H1 (cell line): Measurements from ENCODE around the gene PTPA. TPM values are rescaled to one million over a fixed set of nuclear protein-coding genes. Genes with fewer than 3 reads are reported as not detected.

Experiments used
- CTCF ChIA-PET: fragments of 300-600 bp; sonication (Branson Sonifier 250); formaldehyde crosslinking; loops from one replicate; lab custom pipeline; 2021; ENCODE audit not compliant: partially characterized antibody; lab: Charles Lee
- POLR2A ChIA-PET: fragments of 300-600 bp; sonication (Branson Sonifier 250); formaldehyde crosslinking; loops from one replicate; lab custom pipeline; 2021; ENCODE audit warnings: inconsistent platforms; ENCODE audit not compliant: partially characterized antibody; lab: Charles Lee
- DNase-seq, 2 experiments: peaks; one replicate each; pipeline versions ENCODE4 v3.0.0 to v3.0.0-alpha.2; 2010 to 2022; ENCODE audit warnings: low spot score in 2 of 2, low read depth in 1 of 2, mixed read lengths in 1 of 2
- FAIRE-seq: peaks from 2 replicates; lab custom pipeline; 2011; peaks lifted over from hg19 to GRCh38; lab: Jason Lieb, UNC
- H2AFZ ChIP-seq: 2 replicates; pipeline ENCODE4 v1.8.1; 2012; ENCODE audit warnings: low read length, inconsistent platforms
- H2AK5ac ChIP-seq: 2 replicates; pipeline ENCODE4 v1.6.1; 2013; ENCODE audit warnings: low read depth, low read length
- H2BK120ac ChIP-seq: replicated peaks from 2 replicates; pipeline ENCODE3; 2013; ENCODE audit warnings: low read depth, low read length, inconsistent platforms
- H2BK12ac ChIP-seq: 2 replicates; pipeline ENCODE4 v1.6.1; 2013; ENCODE audit warnings: low read depth, low read length
- H2BK15ac ChIP-seq: 2 replicates; pipeline ENCODE4 v1.6.1; 2013; ENCODE audit warnings: low read length
- H2BK20ac ChIP-seq: 2 replicates; pipeline ENCODE4 v1.6.1; 2013; ENCODE audit warnings: low read length
- H2BK5ac ChIP-seq: 2 replicates; pipeline ENCODE4 v1.6.1; 2013; ENCODE audit warnings: low read depth, low read length
- H3K14ac ChIP-seq: 2 replicates; pipeline ENCODE4 v1.6.1; 2013; ENCODE audit warnings: inconsistent platforms; ENCODE audit not compliant: insufficient read length
- H3K18ac ChIP-seq: 2 replicates; pipeline ENCODE4 v1.6.1; 2013; ENCODE audit warnings: low read length; ENCODE audit errors: extremely low read depth
- H3K23ac ChIP-seq: 2 replicates; pipeline ENCODE4 v1.6.1; 2013; ENCODE audit warnings: inconsistent platforms; ENCODE audit not compliant: insufficient read length
- H3K23me2 ChIP-seq: 2 replicates; pipeline ENCODE4 v1.6.1; 2013; ENCODE audit warnings: low read depth, low read length
- H3K27ac ChIP-seq: 2 replicates; pipeline ENCODE4 v1.6.1; 2011; ENCODE audit warnings: low read depth, low read length, inconsistent platforms
- H3K27me3 ChIP-seq, 4 experiments: replicated peaks in 1 of 4; 1 replicate in 1 of 4; 2 replicates in 3 of 4; pipeline versions ENCODE4 v1.6.1 to v1.8.1; 2011 to 2013; ENCODE audit warnings: low read length in 3 of 4, mild to moderate bottlenecking in 3 of 4, inconsistent platforms in 2 of 4, mixed read lengths in 2 of 4, moderate library complexity in 1 of 4; ENCODE audit not compliant: control insufficient read depth in 3 of 4, insufficient read depth in 3 of 4; ENCODE audit errors: extremely low read depth in 1 of 4
- H3K36me3 ChIP-seq, 4 experiments: 2 replicates each; pipeline versions ENCODE4 v1.6.1 to v1.8.1; 2011 to 2013; ENCODE audit warnings: mild to moderate bottlenecking in 4 of 4, low read length in 3 of 4, moderate library complexity in 2 of 4, control low read depth in 1 of 4, inconsistent platforms in 1 of 4; ENCODE audit not compliant: insufficient read depth in 4 of 4, control insufficient read depth in 2 of 4
- H3K4ac ChIP-seq: replicated peaks from 2 replicates; pipeline ENCODE3; 2013; ENCODE audit warnings: low read length, low read depth, mixed read lengths, inconsistent platforms; ENCODE audit not compliant: insufficient read length
- H3K4me1 ChIP-seq, 4 experiments: replicated peaks in 1 of 4; 1 replicate in 1 of 4; 2 replicates in 3 of 4; pipeline versions ENCODE4 v1.6.1 to v1.8.1; 2011 to 2013; ENCODE audit warnings: low read length in 3 of 4, inconsistent platforms in 2 of 4, mixed read lengths in 1 of 4; ENCODE audit not compliant: insufficient read depth in 4 of 4, control insufficient read depth in 3 of 4
- H3K4me2 ChIP-seq, 2 experiments: 2 replicates each; pipeline versions ENCODE4 v1.6.1 to v1.8.1; 2011 to 2013; ENCODE audit warnings: low read depth in 2 of 2, low read length in 2 of 2, control low read depth in 1 of 2, inconsistent platforms in 1 of 2, mild to moderate bottlenecking in 1 of 2; ENCODE audit not compliant: insufficient read depth in 1 of 2
- H3K4me3 ChIP-seq, 4 experiments: fragments of 200-600, 300-600 bp in 1 of 4; sonication (generic), shearing (Covaris generic), sonication (Bioruptor Twin) in 1 of 4; 2 replicates each; pipeline versions ENCODE4 v1.5.1 to v1.8.1; 2011 to 2016; ENCODE audit warnings: low read length in 4 of 4, low read depth in 3 of 4, control low read depth in 2 of 4, inconsistent platforms in 2 of 4, mild to moderate bottlenecking in 2 of 4, mixed read lengths in 1 of 4, moderate library complexity in 1 of 4; ENCODE audit not compliant: insufficient read depth in 2 of 4; ENCODE audit errors: extremely low read depth in 1 of 4
- H3K56ac ChIP-seq: replicated peaks from 2 replicates; pipeline ENCODE3; 2013; ENCODE audit warnings: low read depth, mild to moderate bottlenecking, mixed read lengths, low read length, inconsistent platforms; ENCODE audit not compliant: insufficient read length
- H3K79me1 ChIP-seq: 2 replicates; pipeline ENCODE4 v1.6.1; 2013; ENCODE audit warnings: low read depth, low read length, control low read depth
- H3K79me2 ChIP-seq, 2 experiments: 2 replicates each; pipeline versions ENCODE4 v1.6.1 to v1.8.1; 2012 to 2013; ENCODE audit warnings: low read length in 2 of 2, mild to moderate bottlenecking in 2 of 2, inconsistent platforms in 1 of 2; ENCODE audit not compliant: insufficient read depth in 2 of 2, control insufficient read depth in 1 of 2
- H3K9ac ChIP-seq, 4 experiments: replicated peaks in 1 of 4; 1 replicate in 1 of 4; 2 replicates in 3 of 4; pipeline versions ENCODE4 v1.6.1 to v1.8.1; 2011 to 2013; ENCODE audit warnings: low read depth in 3 of 4, low read length in 3 of 4, control low read depth in 2 of 4, mild to moderate bottlenecking in 2 of 4, moderate library complexity in 2 of 4, inconsistent platforms in 1 of 4; ENCODE audit errors: extremely low read depth in 1 of 4
- H3K9me3 ChIP-seq, 2 experiments: 2 replicates each; pipeline versions ENCODE4 v1.6.1 to v1.8.1; 2012 to 2013; ENCODE audit warnings: mild to moderate bottlenecking in 2 of 2, moderate library complexity in 2 of 2, control low read depth in 1 of 2, inconsistent platforms in 1 of 2, low read depth in 1 of 2, low read length in 1 of 2, mixed read lengths in 1 of 2; ENCODE audit not compliant: insufficient read depth in 2 of 2
- H4K20me1 ChIP-seq, 2 experiments: replicated peaks in 1 of 2; 2 replicates each; pipeline versions ENCODE3 to v1.8.1; 2011 to 2013; ENCODE audit warnings: inconsistent platforms in 2 of 2, low read length in 2 of 2, mild to moderate bottlenecking in 1 of 2; ENCODE audit not compliant: insufficient read depth in 2 of 2, control insufficient read depth in 1 of 2
- H4K5ac ChIP-seq: 2 replicates; pipeline ENCODE4 v1.6.1; 2013; ENCODE audit warnings: low read length, low read depth, mixed read lengths, inconsistent platforms; ENCODE audit not compliant: insufficient read length
- H4K8ac ChIP-seq: 2 replicates; pipeline ENCODE4 v1.8.0; 2013; ENCODE audit warnings: mild to moderate bottlenecking, moderate library complexity, low read length, inconsistent platforms; ENCODE audit not compliant: insufficient read depth; ENCODE audit errors: extremely low read depth
- H4K91ac ChIP-seq: replicated peaks from 2 replicates; pipeline ENCODE3; 2013; ENCODE audit warnings: low read length, mixed read lengths, inconsistent platforms; ENCODE audit not compliant: insufficient read length
- ASH2L ChIP-seq: fragments of 200-600, 300-600 bp; sonication (generic); IDR thresholded peaks from one replicate; pipeline ENCODE4 v1.7.1; 2017; ENCODE audit warnings: low read length
- BACH1 ChIP-seq: IDR thresholded peaks from 2 replicates; pipeline ENCODE4 v1.6.1; 2012; ENCODE audit warnings: low read length, improper control_type of control experiment
- CBX5 ChIP-seq: fragments of 300-800, 300-1000 bp; sonication (generic); IDR thresholded peaks from 2 replicates; pipeline ENCODE4 v1.7.1; 2016; ENCODE audit warnings: antibody characterized with exemption, low read length, low read depth
- CBX8 ChIP-seq: fragments of 300-800, 300-1000 bp; sonication (generic); IDR thresholded peaks from 2 replicates; pipeline ENCODE4 v1.7.1; 2016; ENCODE audit warnings: low read depth, low read length, borderline replicate concordance
- CHD2 ChIP-seq: IDR thresholded peaks from 2 replicates; pipeline ENCODE4 v1.6.1; 2012; ENCODE audit warnings: low read length, improper control_type of control experiment
- CTCF ChIP-seq, 3 experiments: IDR thresholded peaks; 1 replicate in 2 of 3; 2 replicates in 1 of 3; pipeline versions ENCODE4 v1.5.1 to v1.6.1; 2011; ENCODE audit warnings: low read length in 3 of 3, mild to moderate bottlenecking in 3 of 3, inconsistent platforms in 2 of 3, low read depth in 1 of 3, moderate library complexity in 1 of 3; ENCODE audit not compliant: insufficient read depth in 1 of 3; ENCODE audit errors: control extremely low read depth in 1 of 3
- EP300 ChIP-seq, 2 experiments: IDR thresholded peaks; 1 replicate in 1 of 2; 2 replicates in 1 of 2; pipeline ENCODE4 v1.6.1; 2011 to 2012; ENCODE audit warnings: low read depth in 2 of 2, low read length in 2 of 2, mild to moderate bottlenecking in 2 of 2, borderline replicate concordance in 1 of 2, inconsistent platforms in 1 of 2, moderate library complexity in 1 of 2
- EZH2 ChIP-seq: fragments of 200-600 bp; sonication (generic); IDR thresholded peaks from 2 replicates; pipeline ENCODE4 v1.7.1; 2012; ENCODE audit warnings: low read depth, mild to moderate bottlenecking, moderate library complexity, low read length, inconsistent platforms; ENCODE audit not compliant: severe bottlenecking
- GTF2F1 ChIP-seq: IDR thresholded peaks from 2 replicates; pipeline ENCODE4 v1.6.1; 2012; ENCODE audit warnings: low read depth, low read length, improper control_type of control experiment, borderline replicate concordance
- JUN ChIP-seq: IDR thresholded peaks from 2 replicates; pipeline ENCODE4 v1.6.1; 2011; ENCODE audit warnings: low read depth, mild to moderate bottlenecking, improper control_type of control experiment, low read length
- WGBS, 2 experiments: shearing (Covaris generic) in 1 of 2; methylation state at CpG; one replicate each; pipeline versions ENCODE4 v1.1.6 to v1.1.7; 2013 to 2015; ENCODE audit warnings: low lambda C conversion rate in 2 of 2, mixed read lengths in 2 of 2, inconsistent platforms in 1 of 2, low coverage in 1 of 2, missing lambda C conversion rate in 1 of 2; ENCODE audit not compliant: insufficient replicate concordance in 2 of 2, insufficient coverage in 1 of 2, insufficient read length in 1 of 2; ENCODE audit errors: extremely low coverage in 1 of 2, missing lambda C conversion rate in 1 of 2; 5-methylcytosine and 5-hydroxymethylcytosine counted together
- polyA plus RNA-seq, 7 experiments: library from polyadenylated mRNA; depleted of rRNA in 3 of 7; stranded (reverse) in 5 of 7; unstranded in 2 of 7; fragments of >200 nt in 5 of 7; fragments of 200-250 nt in 2 of 7; gene quantifications; 1 replicate in 5 of 7; 2 replicates in 1 of 7; 4 replicates in 1 of 7; pipeline versions ENCODE4 v1.2.1 to v1.2.3, GENCODE V29; 2011 to 2013; ENCODE audit warnings: missing spikeins in 2 of 7, mixed read lengths in 2 of 7
- total RNA-seq: library from RNA; stranded (reverse); fragmentation: NEBNext Ultra II Directional; extraction: Animal tissue kit (Norgen Biotek cat#: 25700); gene quantifications from 2 replicates; pipeline ENCODE4 v1.2.1, GENCODE V29; 2021

The PTPA gene
- total and polyA plus RNA-seq, 2 of the 8 experiments (the other 6 are each of a cell fraction or from before 2014, with no cell fraction given) = 114 to 145 TPM

- CTCF ChIA-PET = interaction anchor here (0.6 to 36.8 kb wide), 17 partner anchors 6 to 560 kb away, joined by 3 to 831 read pairs (median 4); partner anchors contain the start of genes C9orf50, IER5L and NTMT1
- H3K36me3 ChIP-seq = peaks cover 2 to 21% (median 16%) of the 10 kb centered on the region in 4 experiments; a peak in 7 of 8 replicates
- no peak for TF ChIP-seq CHD2
- TF ChIP-seq ASH2L = no peak
- no peak for TF ChIP-seq GTF2F1
- no peak for TF ChIP-seq BACH1
- TF ChIP-seq EZH2 = no peak
- no peak for TF ChIP-seq CTCF (IDR thresholded peaks at IDR 0.05; ENCODE audit: control extremely low read depth in 1 of 3, insufficient read depth in 1 of 3, low read depth in 1 of 3, low read length in 3 of 3)
- TF ChIP-seq JUN = no peak
- no peak for TF ChIP-seq CBX5
- TF ChIP-seq EP300 (IDR thresholded peaks at IDR 0.05; ENCODE audit: borderline replicate concordance in 1 of 2, low read depth in 2 of 2, low read length in 2 of 2) = no peak
- TF ChIP-seq CBX8 = no peak
Measured at GRCh38 chr9:129136446-129137035, 25.3 kb downstream of the PTPA start.

More at GRCh38 chr9:129136446-129137035, 25.3 kb downstream of the PTPA start:
- no peaks in the 10 kb centered on the region for H3K27me3 ChIP-seq
- FAIRE-seq = no peak
- H3K79me1 ChIP-seq = 0 out of 2 replicates have a peak, but pooled peaks cover 4% of the 10 kb centered on the region
- peaks cover 2 to 4% of the 10 kb centered on the region in 2 experiments; a peak in 2 of 4 replicates for H3K79me2 ChIP-seq
- H2BK12ac ChIP-seq = no peak overlapping the region
- no peak overlapping the region for H3K27ac ChIP-seq
- no peak overlapping the region for H2AK5ac ChIP-seq
- H2AFZ ChIP-seq = no peak overlapping the region
- no peak overlapping the region for H3K9ac ChIP-seq
- no peak overlapping the region for H3K4me3 ChIP-seq
- H2BK120ac ChIP-seq = no peak overlapping the region
- H4K8ac ChIP-seq = no peak overlapping the region
- no peak overlapping the region for H2BK5ac ChIP-seq
- DNase-seq = no peak
- no peak overlapping the region for H3K18ac ChIP-seq
- peaks cover 11 to 20% (median 17%) of the 10 kb centered on the region in 4 experiments for H3K4me1 ChIP-seq
- no peak overlapping the region for H3K23ac ChIP-seq
- H3K4ac ChIP-seq = no peak overlapping the region
- H2BK15ac ChIP-seq = no peak overlapping the region
- H3K9me3 ChIP-seq = no peaks in the 10 kb centered on the region
- no peak overlapping the region for H3K14ac ChIP-seq
- H3K23me2 ChIP-seq = peaks cover 11% of the 10 kb centered on the region; the same call in 1 of the 2 replicates
- 88% methylated on average over 16 of the region's 16 CpGs; no CpG with 5 or more reads in 1 of the 2 experiments for WGBS, 2 experiments
- POLR2A ChIA-PET = interaction anchor here (0.8 to 1.5 kb wide), 3 partner anchors 10 to 28 kb away, joined by 3 to 4 read pairs (median 4); no protein-coding TSS in a partner anchor
- no peak overlapping the region for H3K4me2 ChIP-seq
- peaks cover 2% of the 10 kb centered on the region in 2 experiments for H4K20me1 ChIP-seq
- no peak overlapping the region for H2BK20ac ChIP-seq
- no peak overlapping the region for H3K56ac ChIP-seq
- no peak overlapping the region for H4K91ac ChIP-seq
- no peak overlapping the region for H4K5ac ChIP-seq
